Parathyroid adenoma (tissue), 2 donors: ENCODE measurements around the gene CELA2B.
"Not testable (repeated sequence)": the region's sequence is repeated elsewhere in the genome, so short reads cannot be mapped to it uniquely, and the experiment has no call there.

Experiments used
- H2AFZ ChIP-seq: fragments of 300-600 bp; sonication (generic); one replicate; pipeline ENCODE4 v1.7.0; 2017; ENCODE audit warnings: antibody characterized with exemption, mild to moderate bottlenecking
- H3K27ac ChIP-seq: fragments of 300-600 bp; sonication (generic); one replicate; pipeline ENCODE4 v1.7.0; 2017
- H3K27me3 ChIP-seq: fragments of 300-600 bp; sonication (generic); one replicate; pipeline ENCODE4 v1.7.0; 2017; ENCODE audit warnings: low read length; ENCODE audit not compliant: control insufficient read depth, insufficient read depth
- H3K36me3 ChIP-seq: fragments of 300-600 bp; sonication (generic); one replicate; pipeline ENCODE4 v1.7.0; 2017; ENCODE audit warnings: low read length; ENCODE audit not compliant: control insufficient read depth, insufficient read depth
- H3K4me1 ChIP-seq: fragments of 300-600 bp; sonication (generic); one replicate; pipeline ENCODE4 v1.7.0; 2017; ENCODE audit warnings: control low read depth
- H3K4me2 ChIP-seq: fragments of 300-600 bp; sonication (generic); one replicate; pipeline ENCODE4 v1.7.0; 2017; ENCODE audit warnings: low read length
- H3K4me3 ChIP-seq: fragments of 300-600 bp; sonication (generic); one replicate; pipeline ENCODE4 v1.7.0; 2017; ENCODE audit warnings: low read depth, low read length
- H3K79me2 ChIP-seq: fragments of 300-600 bp; sonication (generic); one replicate; pipeline ENCODE4 v1.7.0; 2017; ENCODE audit warnings: control low read depth
- H3K9ac ChIP-seq: fragments of 300-600 bp; sonication (generic); one replicate; pipeline ENCODE4 v1.7.0; 2017; ENCODE audit warnings: mild to moderate bottlenecking
- H3K9me3 ChIP-seq: fragments of 300-600 bp; sonication (generic); one replicate; pipeline ENCODE4 v1.7.0; 2017; ENCODE audit warnings: low read length; ENCODE audit not compliant: control insufficient read depth
- TF ChIP-seq, protein P1 (sequence below): fragments of 300-600 bp; sonication (generic); IDR thresholded peaks from one replicate; pipeline ENCODE4 v1.7.0; 2017; ENCODE audit warnings: antibody characterized with exemption, mild to moderate bottlenecking
- donor health status: primary hyperparathyroidism.

The CELA2B gene

DNA sequence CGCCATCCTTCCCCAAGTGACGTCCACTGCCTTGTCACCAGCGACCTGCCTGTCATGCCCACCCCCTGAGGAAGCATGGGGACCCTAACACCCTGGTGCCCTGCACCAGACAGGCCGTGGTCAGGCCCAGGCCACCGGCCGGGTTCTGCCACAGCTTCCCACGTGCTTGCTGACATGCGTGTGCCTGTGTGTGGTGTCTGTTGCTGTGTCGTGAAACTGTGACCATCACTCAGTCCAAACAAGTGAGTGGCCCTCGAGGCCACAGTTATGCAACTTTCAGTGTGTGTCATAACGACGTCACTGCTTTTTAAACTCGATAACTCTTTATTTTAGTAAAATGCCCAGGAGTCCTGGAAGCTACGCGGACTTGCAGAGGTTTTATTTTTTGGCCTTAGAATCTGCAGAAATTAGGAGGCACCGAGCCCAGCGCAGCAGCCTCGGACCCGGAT, 46.2 kb upstream of the CELA2B start:
- Histone ChIP-seq H3K9ac (no peak overlapping the region), H3K79me2 (peaks cover 4% of the 10 kb centered on the region), H3K27ac (no peak overlapping the region), H3K4me1 (no peaks in the 10 kb centered on the region), H3K4me2 (no peak overlapping the region), H3K4me3 (no peak overlapping the region), H2AFZ (no peak overlapping the region), H3K36me3 (no peaks in the 10 kb centered on the region), H3K9me3 (no peaks in the 10 kb centered on the region), H3K27me3 (no peaks in the 10 kb centered on the region)
- TF ChIP-seq, protein P1, sequence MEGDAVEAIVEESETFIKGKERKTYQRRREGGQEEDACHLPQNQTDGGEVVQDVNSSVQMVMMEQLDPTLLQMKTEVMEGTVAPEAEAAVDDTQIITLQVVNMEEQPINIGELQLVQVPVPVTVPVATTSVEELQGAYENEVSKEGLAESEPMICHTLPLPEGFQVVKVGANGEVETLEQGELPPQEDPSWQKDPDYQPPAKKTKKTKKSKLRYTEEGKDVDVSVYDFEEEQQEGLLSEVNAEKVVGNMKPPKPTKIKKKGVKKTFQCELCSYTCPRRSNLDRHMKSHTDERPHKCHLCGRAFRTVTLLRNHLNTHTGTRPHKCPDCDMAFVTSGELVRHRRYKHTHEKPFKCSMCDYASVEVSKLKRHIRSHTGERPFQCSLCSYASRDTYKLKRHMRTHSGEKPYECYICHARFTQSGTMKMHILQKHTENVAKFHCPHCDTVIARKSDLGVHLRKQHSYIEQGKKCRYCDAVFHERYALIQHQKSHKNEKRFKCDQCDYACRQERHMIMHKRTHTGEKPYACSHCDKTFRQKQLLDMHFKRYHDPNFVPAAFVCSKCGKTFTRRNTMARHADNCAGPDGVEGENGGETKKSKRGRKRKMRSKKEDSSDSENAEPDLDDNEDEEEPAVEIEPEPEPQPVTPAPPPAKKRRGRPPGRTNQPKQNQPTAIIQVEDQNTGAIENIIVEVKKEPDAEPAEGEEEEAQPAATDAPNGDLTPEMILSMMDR: no peak

DNA sequence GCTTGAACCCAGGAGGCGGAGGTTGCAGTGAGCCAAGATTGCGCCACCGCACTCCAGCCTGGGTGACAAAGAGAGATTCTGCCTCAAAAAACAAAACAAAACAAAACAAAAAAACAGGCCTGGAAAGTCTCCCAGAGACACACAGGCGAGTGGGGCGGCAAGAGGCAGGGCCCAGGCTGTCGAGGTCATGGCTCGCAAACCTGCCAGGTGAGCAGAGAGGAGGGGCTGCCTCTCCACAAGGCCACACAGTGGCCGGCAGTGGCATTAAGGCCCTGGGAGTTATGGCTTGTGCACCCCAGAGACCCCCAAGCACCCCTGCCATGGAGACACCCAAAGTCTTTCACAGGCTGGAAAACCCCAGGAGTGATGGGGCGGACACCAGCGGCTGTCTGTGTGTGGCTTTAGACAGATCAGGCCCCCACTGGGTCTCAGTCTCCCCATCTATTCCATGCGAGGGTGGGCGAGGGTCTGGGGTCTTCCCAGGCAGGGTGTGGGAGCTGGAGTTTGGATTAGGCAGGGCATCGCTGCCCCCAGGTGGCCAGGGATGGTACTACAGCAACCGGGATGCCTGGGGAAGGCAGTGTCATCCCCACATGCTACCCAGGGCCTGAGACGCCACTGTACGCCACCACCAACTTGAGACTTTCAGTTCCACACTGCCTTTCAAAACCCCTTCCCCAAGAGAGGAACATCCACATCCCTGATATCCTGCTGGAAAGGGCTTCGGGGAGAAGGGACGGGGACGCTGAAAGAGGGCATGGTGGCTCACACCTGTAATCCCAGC, 44.9 kb upstream of the CELA2B start:
- Histone ChIP-seq H2AFZ (no peak overlapping the region), H3K4me1 (no peaks in the 10 kb centered on the region), H3K36me3 (no peaks in the 10 kb centered on the region), H3K4me2 (no peak overlapping the region), H3K4me3 (no peak overlapping the region), H3K27me3 (no peaks in the 10 kb centered on the region), H3K79me2 (no peaks in the 10 kb centered on the region), H3K27ac (no peak overlapping the region), H3K9me3 (no peaks in the 10 kb centered on the region), H3K9ac (no peak overlapping the region)
- TF ChIP-seq, protein P1: peak; percentile 86

- Histone ChIP-seq H3K36me3 (no peaks in the 10 kb centered on the region), H3K4me1 (no peaks in the 10 kb centered on the region), H3K4me2 (no peak overlapping the region), H3K9ac (no peak overlapping the region), H2AFZ (no peak overlapping the region), H3K79me2 (no peaks in the 10 kb centered on the region), H3K27me3 (no peaks in the 10 kb centered on the region), H3K27ac (no peak overlapping the region), H3K9me3 (no peaks in the 10 kb centered on the region), H3K4me3 (no peak overlapping the region)
- TF ChIP-seq, protein P1: no peak
Measured at GRCh38 chr1:15431571-15431948, 44.3 kb upstream of the CELA2B start.

DNA sequence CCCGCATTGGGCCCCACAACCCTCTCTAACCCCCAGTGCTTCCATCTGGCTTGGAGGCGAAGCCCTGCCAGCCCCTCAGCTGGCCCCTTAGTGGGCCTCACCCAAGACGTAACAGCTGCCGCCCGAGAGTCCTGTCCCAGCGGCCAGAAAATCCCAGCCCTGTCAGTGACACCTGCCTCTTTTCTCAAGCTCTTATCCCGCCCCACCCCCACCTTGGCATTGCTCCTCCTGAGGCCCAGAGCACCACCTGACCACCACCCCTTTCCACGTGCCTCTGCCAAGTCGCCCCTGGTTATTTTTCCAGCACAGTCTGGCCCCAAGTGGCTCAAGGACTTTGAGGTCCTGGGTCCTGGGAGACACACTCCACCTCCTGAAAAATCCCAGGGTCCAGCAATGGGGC, 43.6 kb upstream of the CELA2B start:
- Histone ChIP-seq H3K9me3 (no peaks in the 10 kb centered on the region), H3K9ac (no peak overlapping the region), H2AFZ (no peak overlapping the region), H3K4me2 (no peak overlapping the region), H3K4me3 (no peak overlapping the region), H3K36me3 (no peaks in the 10 kb centered on the region), H3K4me1 (no peaks in the 10 kb centered on the region), H3K27me3 (no peaks in the 10 kb centered on the region), H3K79me2 (no peaks in the 10 kb centered on the region), H3K27ac (no peak overlapping the region)
- TF ChIP-seq, protein P1: no peak

DNA sequence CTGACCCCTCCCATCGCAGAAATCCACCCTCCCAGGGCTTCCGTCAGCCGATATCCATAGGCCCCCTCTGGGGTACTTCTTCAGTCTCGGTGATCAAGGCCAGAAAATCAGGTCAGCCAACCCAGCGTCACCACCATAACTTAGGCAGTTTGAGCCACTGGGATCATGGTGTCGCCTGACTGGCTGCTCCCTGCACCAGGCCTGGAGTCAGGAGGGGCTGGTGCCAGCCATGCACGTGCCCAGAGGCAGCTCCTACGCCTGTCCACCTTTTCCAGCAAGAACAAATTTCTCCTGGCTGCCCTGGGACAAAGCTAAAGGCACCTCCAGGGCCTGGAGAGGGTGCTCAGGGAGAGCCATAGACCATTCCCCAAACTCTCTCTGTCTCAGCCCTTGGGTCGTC, 42.4 kb upstream of the CELA2B start:
- Histone ChIP-seq H3K4me1 (no peaks in the 10 kb centered on the region), H3K9me3 (no peaks in the 10 kb centered on the region), H3K4me2 (no peak overlapping the region), H3K79me2 (no peaks in the 10 kb centered on the region), H3K27ac (no peak overlapping the region), H3K36me3 (no peaks in the 10 kb centered on the region), H2AFZ (no peak overlapping the region), H3K4me3 (no peak overlapping the region), H3K9ac (no peak overlapping the region), H3K27me3 (no peaks in the 10 kb centered on the region)
- TF ChIP-seq, protein P1: no peak

DNA sequence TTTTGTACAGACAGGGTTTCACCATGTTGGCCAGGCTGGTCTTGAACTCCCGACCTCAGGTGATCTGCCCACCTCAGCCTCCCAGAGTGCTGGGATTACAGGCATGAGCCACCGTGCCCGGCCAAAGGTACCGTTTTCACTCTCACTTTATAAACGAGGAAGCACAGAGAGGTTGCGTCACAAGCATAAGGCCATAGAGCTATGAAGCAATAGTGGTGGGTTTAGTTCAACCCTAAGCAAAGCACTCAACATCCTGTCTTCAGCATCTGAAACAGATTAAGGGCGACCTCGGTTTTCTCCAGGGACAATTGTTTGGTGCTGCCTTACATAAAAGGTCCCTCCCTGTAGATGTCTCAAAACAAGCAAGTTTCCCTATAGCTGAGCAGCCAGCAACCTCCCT, 41.2 kb upstream of the CELA2B start:
- not testable (repeated sequence) for H3K9me3 ChIP-seq, H3K27ac ChIP-seq, H3K4me2 ChIP-seq, H3K4me3 ChIP-seq, H3K79me2 ChIP-seq, H3K36me3 ChIP-seq, H2AFZ ChIP-seq, H3K27me3 ChIP-seq, H3K4me1 ChIP-seq, H3K9ac ChIP-seq
